ENCODE measurements around the gene ADAMTS13.

DNA sequence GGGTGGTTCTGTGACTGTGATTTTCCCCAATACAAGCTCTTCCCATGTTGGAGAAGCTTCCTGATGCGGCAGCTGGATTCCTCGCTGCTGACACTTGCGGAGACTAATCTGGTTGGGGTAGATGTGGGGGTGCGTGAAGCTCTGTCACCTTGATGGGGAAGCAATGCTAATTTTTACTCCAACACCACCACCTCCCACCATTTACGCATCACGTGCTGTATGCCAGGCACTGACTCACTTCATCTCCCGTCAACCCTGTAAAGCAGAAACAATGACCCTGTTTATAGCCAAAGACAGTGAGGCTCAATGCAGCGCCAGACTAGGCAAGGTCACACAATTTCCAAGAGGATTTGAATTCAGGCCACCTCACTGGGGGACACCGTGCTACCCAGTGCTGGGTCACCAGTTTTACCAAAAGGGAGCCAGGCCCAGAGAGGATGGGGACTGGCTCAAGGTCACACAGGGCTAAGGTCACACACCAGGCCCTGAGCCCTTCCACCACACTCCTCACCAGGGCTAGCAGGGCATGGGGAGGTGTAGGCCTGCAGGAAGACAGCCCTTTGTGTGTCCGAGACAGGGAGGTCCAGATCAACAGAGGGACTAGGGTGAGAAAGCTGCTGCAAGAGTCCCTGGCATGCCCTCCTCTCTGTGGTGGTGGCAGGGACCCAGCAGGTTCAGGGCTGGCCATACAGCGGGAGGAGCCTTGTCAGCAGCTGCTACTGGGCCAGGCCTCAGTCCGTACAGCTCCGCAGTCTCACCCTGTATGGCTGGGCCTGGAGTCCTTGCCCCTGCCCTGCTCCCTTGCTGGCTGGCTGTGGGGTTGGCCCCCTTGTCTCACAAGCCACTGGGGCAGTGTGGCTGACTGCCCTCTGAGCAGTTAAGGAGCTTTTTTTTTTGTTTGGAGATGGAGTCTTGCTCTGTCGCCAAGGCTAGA lies 42.7 kb upstream of the ADAMTS13 start:
- no peak for TF ChIP-seq POLR2A (IDR thresholded peaks at IDR 0.05)
- TF ChIP-seq, protein P1, sequence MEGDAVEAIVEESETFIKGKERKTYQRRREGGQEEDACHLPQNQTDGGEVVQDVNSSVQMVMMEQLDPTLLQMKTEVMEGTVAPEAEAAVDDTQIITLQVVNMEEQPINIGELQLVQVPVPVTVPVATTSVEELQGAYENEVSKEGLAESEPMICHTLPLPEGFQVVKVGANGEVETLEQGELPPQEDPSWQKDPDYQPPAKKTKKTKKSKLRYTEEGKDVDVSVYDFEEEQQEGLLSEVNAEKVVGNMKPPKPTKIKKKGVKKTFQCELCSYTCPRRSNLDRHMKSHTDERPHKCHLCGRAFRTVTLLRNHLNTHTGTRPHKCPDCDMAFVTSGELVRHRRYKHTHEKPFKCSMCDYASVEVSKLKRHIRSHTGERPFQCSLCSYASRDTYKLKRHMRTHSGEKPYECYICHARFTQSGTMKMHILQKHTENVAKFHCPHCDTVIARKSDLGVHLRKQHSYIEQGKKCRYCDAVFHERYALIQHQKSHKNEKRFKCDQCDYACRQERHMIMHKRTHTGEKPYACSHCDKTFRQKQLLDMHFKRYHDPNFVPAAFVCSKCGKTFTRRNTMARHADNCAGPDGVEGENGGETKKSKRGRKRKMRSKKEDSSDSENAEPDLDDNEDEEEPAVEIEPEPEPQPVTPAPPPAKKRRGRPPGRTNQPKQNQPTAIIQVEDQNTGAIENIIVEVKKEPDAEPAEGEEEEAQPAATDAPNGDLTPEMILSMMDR (IDR thresholded peaks at IDR 0.05 in 8 of 11, conservative IDR thresholded peaks at IDR 0.05 in 3 of 11): no peak
